HCT116 (cell line): Measurements from ENCODE around the gene NAA11. TPM values are rescaled to one million over a fixed set of nuclear protein-coding genes. Genes with fewer than 3 reads are reported as not detected.

Source experiments
- ATAC-seq: fragments of 200-7000 bp; cut with Tn5 transposase; 2 replicates; pipeline ENCODE4 v1.9.1; 2020; ENCODE audit warnings: mild to moderate bottlenecking, moderate library complexity
- BruUV-seq: library from RNA; stranded (reverse); fragments of 400-500 nt; replicated peaks from 2 replicates; lab custom pipeline; 2021; lab: Mats Ljungman, UMichigan
- CTCF ChIA-PET: fragments of 300-600 bp; sonication (Branson Sonifier 250); formaldehyde crosslinking; loops from one replicate; lab custom pipeline; 2021; ENCODE audit warnings: antibody characterized with exemption; lab: Charles Lee
- POLR2A ChIA-PET: fragments of 300-600, 350-600 bp; sonication (Branson Sonifier 250); formaldehyde crosslinking; loops from one replicate; lab custom pipeline; 2021; ENCODE audit warnings: antibody characterized with exemption; lab: Charles Lee
- RAD21 ChIA-PET, 2 experiments: fragments of 300-600 bp; sonication (Branson Sonifier 250); formaldehyde crosslinking; loops; one replicate each; lab custom pipeline; 2023; ENCODE audit warnings: low total read pairs in 2 of 2; ENCODE audit not compliant: uncharacterized antibody in 2 of 2, unreplicated experiment in 2 of 2, low non-redundant PET in 1 of 2; lab: Charles Lee
- DNase-seq: peaks from one replicate; pipeline ENCODE4 v3.0.0-alpha.2; 2010; ENCODE audit warnings: low read depth, low spot score
- H2AFZ ChIP-seq: fragments of 200-600 bp; shearing (Covaris generic), sonication (generic); 2 replicates; pipeline ENCODE4 v1.6.1; 2017; ENCODE audit warnings: low read depth, mixed run types, mixed read lengths, antibody characterized with exemption, low read length; ENCODE audit not compliant: poor library complexity, severe bottlenecking
- H3K27ac ChIP-seq: 2 replicates; pipeline ENCODE4 v1.5.1; 2012; ENCODE audit warnings: low read depth, low read length
- H3K27me3 ChIP-seq: fragments of 200-600 bp; sonication (generic); 2 replicates; pipeline ENCODE4 v1.6.1; 2016; ENCODE audit warnings: mixed run types, low read length, mixed read lengths; ENCODE audit not compliant: insufficient read depth
- H3K36me3 ChIP-seq, 2 experiments: fragments of 200-500 bp in 1 of 2; fragments of 200-600 bp in 1 of 2; sonication (Bioruptor generic) in 1 of 2; sonication (generic) in 1 of 2; 2 replicates each; pipeline versions ENCODE4 v1.5.1 to v1.6.1; 2014 to 2016; ENCODE audit warnings: low read length in 2 of 2, inconsistent platforms in 1 of 2, mixed read lengths in 1 of 2, mixed run types in 1 of 2; ENCODE audit not compliant: insufficient read depth in 2 of 2, control insufficient read depth in 1 of 2
- H3K4me1 ChIP-seq, 2 experiments: fragments of 200-600 bp in 1 of 2; sonication (generic) in 1 of 2; 2 replicates each; pipeline versions ENCODE4 v1.5.1 to v1.6.1; 2012 to 2017; ENCODE audit warnings: low read length in 2 of 2, inconsistent platforms in 1 of 2, mild to moderate bottlenecking in 1 of 2, mixed read lengths in 1 of 2, mixed run types in 1 of 2, moderate library complexity in 1 of 2; ENCODE audit not compliant: insufficient read depth in 2 of 2, control insufficient read depth in 1 of 2
- H3K4me2 ChIP-seq: fragments of 200-600 bp; sonication (generic); 2 replicates; pipeline ENCODE4 v1.6.1; 2017; ENCODE audit warnings: mixed run types, low read length, mixed read lengths
- H3K4me3 ChIP-seq, 2 experiments: fragments of 200-600 bp in 1 of 2; sonication (generic) in 1 of 2; replicated peaks in 1 of 2; 2 replicates each; pipeline ENCODE4 v1.5.1; 2011 to 2016; ENCODE audit warnings: low read length in 2 of 2, control low read depth in 1 of 2, low read depth in 1 of 2, mild to moderate bottlenecking in 1 of 2, mixed read lengths in 1 of 2, mixed run types in 1 of 2
- H3K79me2 ChIP-seq: fragments of 200-600 bp; sonication (generic); 2 replicates; pipeline ENCODE4 v1.6.1; 2017; ENCODE audit warnings: mild to moderate bottlenecking, mixed run types, low read length, moderate library complexity, mixed read lengths; ENCODE audit not compliant: insufficient read depth
- H3K9ac ChIP-seq: fragments of 200-600 bp; sonication (generic); 2 replicates; pipeline ENCODE4 v1.6.1; 2016; ENCODE audit warnings: low read length, mixed read lengths
- H3K9me2 ChIP-seq: fragments of 200-600 bp; sonication (generic), shearing (Covaris generic); 2 replicates; pipeline ENCODE4 v1.6.1; 2017; ENCODE audit warnings: mixed run types, mild to moderate bottlenecking, moderate library complexity; ENCODE audit not compliant: insufficient read depth
- H3K9me3 ChIP-seq, 2 experiments: fragments of 200-500 bp in 1 of 2; fragments of 200-600 bp in 1 of 2; sonication (Bioruptor generic) in 1 of 2; sonication (generic) in 1 of 2; 2 replicates each; pipeline ENCODE4 v1.6.1; 2014 to 2017; ENCODE audit warnings: low read length in 2 of 2, mixed read lengths in 2 of 2, inconsistent platforms in 1 of 2, low read depth in 1 of 2, mild to moderate bottlenecking in 1 of 2, mixed run types in 1 of 2, moderate library complexity in 1 of 2; ENCODE audit not compliant: control insufficient read depth in 1 of 2, insufficient read depth in 1 of 2
- H4K20me1 ChIP-seq: fragments of 200-600 bp; sonication (generic), shearing (Covaris generic); 2 replicates; pipeline ENCODE4 v1.6.1; 2017; ENCODE audit warnings: mixed run types, mild to moderate bottlenecking, moderate library complexity; ENCODE audit not compliant: insufficient read depth
- ATF3 ChIP-seq: IDR thresholded peaks from 2 replicates; pipeline ENCODE4 v1.6.1; 2012
- CEBPB ChIP-seq: IDR thresholded peaks from 2 replicates; pipeline ENCODE4 v1.6.1; 2012; ENCODE audit warnings: low read depth
- EZH2phosphoT487 ChIP-seq: fragments of 200-600 bp; IDR thresholded peaks from 2 replicates; pipeline ENCODE4 v1.6.1; 2018; ENCODE audit warnings: antibody characterized with exemption, borderline replicate concordance
- FOSL1 ChIP-seq: IDR thresholded peaks from 2 replicates; pipeline ENCODE4 v1.6.1; 2012; ENCODE audit warnings: low read depth
- MAX ChIP-seq: IDR thresholded peaks from 2 replicates; pipeline ENCODE4 v1.6.1; 2012
- POLR2A ChIP-seq: IDR thresholded peaks from 2 replicates; pipeline ENCODE4 v1.7.0; 2011; ENCODE audit warnings: borderline replicate concordance; ENCODE audit not compliant: insufficient read depth, insufficient read length; ENCODE audit errors: extremely low read depth
- RAD21 ChIP-seq: IDR thresholded peaks from 2 replicates; pipeline ENCODE4 v1.6.1; 2012; ENCODE audit warnings: low read depth, mild to moderate bottlenecking
- REST ChIP-seq: IDR thresholded peaks from 2 replicates; pipeline ENCODE4 v1.6.1; 2012; ENCODE audit warnings: low read depth
- SRF ChIP-seq: IDR thresholded peaks from 2 replicates; pipeline ENCODE4 v1.6.1; 2012; ENCODE audit warnings: low read depth
- TCF7L2 ChIP-seq: IDR thresholded peaks from 2 replicates; pipeline ENCODE4 v1.7.0; 2011; ENCODE audit warnings: borderline replicate concordance, inconsistent platforms; ENCODE audit not compliant: insufficient read depth, insufficient read length; ENCODE audit errors: extremely low read depth
- ZBTB33 ChIP-seq: IDR thresholded peaks from 2 replicates; pipeline ENCODE4 v1.6.1; 2011; ENCODE audit warnings: mild to moderate bottlenecking, low read length, moderate library complexity; ENCODE audit not compliant: insufficient replicate concordance; ENCODE audit errors: extremely low read depth
- intact Hi-C: fragments of 100-400 bp; cut with micrococcal nuclease; formaldehyde crosslinking; loops from 2 replicates; pipeline ENCODE4 v1.10.0; 2022
- total RNA-seq: library from RNA; stranded (reverse); gene quantifications from one replicate; pipeline ENCODE4 v1.2.1, GENCODE V29; 2021; ENCODE audit not compliant: unreplicated experiment

NAA11 gene
- total RNA-seq, 1 experiment from 2014 or later = not detected

GRCh38 chr4:79360006-79360405 lies 34.1 kb upstream of the NAA11 start:
- CTCF ChIA-PET = no interaction called here

More at GRCh38 chr4:79360006-79360405, 34.1 kb upstream of the NAA11 start:
- intact Hi-C loops = no loop called here
- no peak overlapping the region for H3K4me2 ChIP-seq
- H4K20me1 ChIP-seq = no peaks in the 10 kb centered on the region
- RAD21 ChIA-PET = no interaction called here
- H3K36me3 ChIP-seq = no peaks in the 10 kb centered on the region
- ATAC-seq = no peak
- H3K4me3 ChIP-seq = no peak overlapping the region
- DNase-seq = no peak
- H3K79me2 ChIP-seq = no peaks in the 10 kb centered on the region
- H2AFZ ChIP-seq = no peak overlapping the region
- H3K4me1 ChIP-seq = no peaks in the 10 kb centered on the region
- BruUV-seq = no TSS peak
- no peaks in the 10 kb centered on the region for H3K9me2 ChIP-seq
- no peaks in the 10 kb centered on the region for H3K9me3 ChIP-seq
- TF ChIP-seq FOSL1 = no peak
- TF ChIP-seq SRF = no peak
- no peak for TF ChIP-seq ZBTB33
- no peak for TF ChIP-seq ATF3
- no peak for TF ChIP-seq RAD21
- TF ChIP-seq POLR2A = no peak
- no peak for TF ChIP-seq CEBPB
- TF ChIP-seq TCF7L2 = no peak
- no peak for TF ChIP-seq EZH2phosphoT487
- TF ChIP-seq MAX = no peak
- TF ChIP-seq REST = no peak
- TF ChIP-seq, all 23 proteins: peak for 0
- Histone ChIP-seq H3K27ac (no peak overlapping the region), H3K9ac (no peak overlapping the region), H3K27me3 (no peaks in the 10 kb centered on the region; the same call in 1 of the 2 replicates)
- POLR2A ChIA-PET = no interaction called here
